GOT3 (cell line): ENCODE data around the gene TMIGD2.
A peak's percentile ranks its signal among the peaks of the same experiment; 100 is the strongest.
"Not testable (repeated sequence)": the region's sequence is repeated elsewhere in the genome, so short reads cannot be mapped to it uniquely, and the experiment has no call there.

ENCODE experiments used
- DNase-seq: peaks from one replicate; lab custom pipeline; 2025; ENCODE audit warnings: mixed read lengths; lab: John Stamatoyannopoulos, UW

The TMIGD2 gene

GRCh38 chr19:4267101-4267900 is 34.9 kb downstream of the TMIGD2 start:
- no peak for DNase-seq

GRCh38 chr19:4266253-4267000 is 35.8 kb downstream of the TMIGD2 start:
- no peak for DNase-seq

- DNase-seq, result no peak
These were observed 37.4 kb downstream of the TMIGD2 start for GRCh38 chr19:4264812-4265211.

- no peak for DNase-seq
These were observed 41.5 kb downstream of the TMIGD2 start for GRCh38 chr19:4260613-4261191.

- no peak for DNase-seq
These were observed 44.0 kb downstream of the TMIGD2 start for GRCh38 chr19:4258181-4258580.

- no peak for DNase-seq
These were observed 45.2 kb downstream of the TMIGD2 start for GRCh38 chr19:4257025-4257424.

GRCh38 chr19:4256563-4256962 is 45.6 kb downstream of the TMIGD2 start:
- DNase-seq, result no peak

- peak; percentile 94 for DNase-seq
These were observed 55.2 kb downstream of the TMIGD2 start, which contains the start of gene YJU2 for GRCh38 chr19:4246767-4247593. YJU2 (plus strand) TSS chr19:4247080; CDS start chr19:4247147, 67 bp downstream.

GRCh38 chr19:4245938-4246337 is 56.3 kb downstream of the TMIGD2 start:
- not testable (repeated sequence) for DNase-seq
